ENCODE data around the gene SLC7A5. TPM values are rescaled to one million over a fixed set of nuclear protein-coding genes. Genes with fewer than 3 reads are reported as not detected.

The SLC7A5 gene
- total RNA-seq, 4 donors from 2014 or later, result 3.3 to 17.7 (median 4.3) TPM

DNA sequence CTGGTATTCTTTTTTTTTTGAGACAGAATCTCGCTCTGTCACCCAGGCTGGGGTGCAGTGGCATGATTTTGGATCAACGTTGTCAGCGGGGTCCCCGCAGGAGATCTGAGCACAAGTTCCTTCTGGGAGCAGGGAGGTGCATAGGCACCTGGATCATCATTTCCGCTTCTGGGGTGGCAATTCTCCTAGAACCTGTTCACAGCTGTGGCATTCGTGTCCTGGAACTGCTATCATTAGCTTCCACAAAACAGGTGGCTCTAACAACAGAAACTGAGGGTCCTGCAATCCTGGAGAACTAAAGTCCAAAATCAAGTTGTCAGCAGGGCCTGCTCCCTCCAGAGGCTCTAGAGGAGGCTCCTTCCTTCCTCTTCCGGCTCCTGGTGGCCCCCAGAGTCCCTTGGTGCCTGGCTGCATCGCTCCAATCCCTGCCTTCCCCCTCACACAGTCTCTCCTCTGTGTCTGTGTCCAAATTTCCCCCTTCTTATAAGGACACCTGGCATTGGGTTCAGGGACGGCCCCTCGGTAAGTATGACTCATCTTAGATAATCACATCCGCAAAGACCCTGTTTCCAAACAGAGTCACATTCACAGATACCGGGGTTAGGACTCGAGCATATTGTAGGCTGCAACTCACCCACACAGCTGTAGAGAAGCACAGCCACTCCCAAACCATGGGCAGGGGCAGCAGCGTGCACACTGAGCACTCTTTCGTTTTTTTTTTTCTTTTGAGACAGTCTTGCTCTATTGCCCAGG, 60.0 kb downstream of the SLC7A5 start:
- TF ChIP-seq POLR2AphosphoS5 (IDR thresholded peaks at IDR 0.05) (no peak), POLR2A (IDR thresholded peaks at IDR 0.05; ENCODE audit: low read depth) (no peak), CTCF (IDR thresholded peaks at IDR 0.05) (no peak), EP300 (IDR thresholded peaks at IDR 0.05) (no peak)
- peaks cover 0 to 31% (median 0%) of the 10 kb centered on the region in 4 donors for H3K27me3 ChIP-seq
- H3K27ac ChIP-seq (replicated peaks in 1 of 4), result no peak overlapping the region
- no peak for DNase-seq (ENCODE audit: extremely low spot score)
- no peak overlapping the region for H3K4me3 ChIP-seq
- intact Hi-C loops (cut with DNase I), result no loop called here
- H3K4me1 ChIP-seq, result peaks cover 15 to 16% (median 15%) of the 10 kb centered on the region in 4 donors
- 69% methylated on average over 15 of the region's 15 CpGs for WGBS
- H3K36me3 ChIP-seq, result no peaks in the 10 kb centered on the region
- H3K9me3 ChIP-seq, result no peaks in the 10 kb centered on the region

DNA sequence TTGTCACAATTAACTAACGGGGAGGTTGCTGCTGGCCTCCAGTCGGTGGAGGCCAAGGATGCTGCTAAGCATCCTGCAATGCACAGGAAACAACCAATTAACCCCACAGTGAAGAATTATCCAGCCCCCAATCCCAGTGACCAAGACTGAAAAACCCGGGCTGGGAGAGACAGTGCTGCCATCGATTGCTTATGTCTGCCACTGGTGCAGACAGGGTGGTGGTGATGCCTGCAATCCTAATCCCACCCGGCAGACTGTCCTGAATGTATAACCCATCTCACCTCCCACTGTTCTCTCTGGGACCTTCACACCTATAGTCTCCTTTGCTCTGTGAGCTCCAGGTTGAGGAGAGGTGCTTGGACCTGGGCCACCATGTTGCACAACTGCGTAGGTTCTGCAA, 61.2 kb downstream of the SLC7A5 start:
- peaks cover 15 to 16% (median 15%) of the 10 kb centered on the region in 4 donors for H3K4me1 ChIP-seq
- over 99% methylated on average over 6 of the region's 6 CpGs for WGBS
- intact Hi-C loops (cut with DNase I), result no loop called here
- no peak overlapping the region for H3K27ac ChIP-seq (replicated peaks in 1 of 4)
- H3K36me3 ChIP-seq, result no peaks in the 10 kb centered on the region
- DNase-seq (ENCODE audit: extremely low spot score), result no peak
- peaks cover 0 to 3% (median 0%) of the 10 kb centered on the region in 4 donors for H3K9me3 ChIP-seq
- no peak overlapping the region for H3K4me3 ChIP-seq
- H3K27me3 ChIP-seq, result peaks cover 0 to 31% (median 0%) of the 10 kb centered on the region in 4 donors
- TF ChIP-seq EP300 (IDR thresholded peaks at IDR 0.05), result no peak
- no peak for TF ChIP-seq POLR2A (IDR thresholded peaks at IDR 0.05; ENCODE audit: low read depth)
- TF ChIP-seq CTCF (IDR thresholded peaks at IDR 0.05), result no peak
- no peak for TF ChIP-seq POLR2AphosphoS5 (IDR thresholded peaks at IDR 0.05)

- WGBS, result 35% methylated on average over 18 of the region's 25 CpGs
- no peak for DNase-seq (ENCODE audit: extremely low spot score)
- TF ChIP-seq POLR2A (IDR thresholded peaks at IDR 0.05; ENCODE audit: low read depth) (no peak), POLR2AphosphoS5 (IDR thresholded peaks at IDR 0.05) (no peak), EP300 (IDR thresholded peaks at IDR 0.05) (no peak), CTCF (IDR thresholded peaks at IDR 0.05) (no peak)
- H3K4me3 ChIP-seq, result peak overlapping the region; percentile 31 to 43 (median 37)
- intact Hi-C loops (cut with DNase I), result no loop called here
- peaks cover 0 to 3% (median 0%) of the 10 kb centered on the region in 4 donors for H3K9me3 ChIP-seq
- H3K27ac ChIP-seq (replicated peaks in 1 of 4), result peak overlapping the region in 2 of 4 donors; percentile 24 to 30
- H3K4me1 ChIP-seq, result peaks cover 15 to 16% (median 15%) of the 10 kb centered on the region in 4 donors
- H3K27me3 ChIP-seq, result peaks cover 0 to 26% (median 0%) of the 10 kb centered on the region in 4 donors
- no peaks in the 10 kb centered on the region for H3K36me3 ChIP-seq
Observed at GRCh38 chr16:87806641-87807546, 62.4 kb downstream of the SLC7A5 start.

DNA sequence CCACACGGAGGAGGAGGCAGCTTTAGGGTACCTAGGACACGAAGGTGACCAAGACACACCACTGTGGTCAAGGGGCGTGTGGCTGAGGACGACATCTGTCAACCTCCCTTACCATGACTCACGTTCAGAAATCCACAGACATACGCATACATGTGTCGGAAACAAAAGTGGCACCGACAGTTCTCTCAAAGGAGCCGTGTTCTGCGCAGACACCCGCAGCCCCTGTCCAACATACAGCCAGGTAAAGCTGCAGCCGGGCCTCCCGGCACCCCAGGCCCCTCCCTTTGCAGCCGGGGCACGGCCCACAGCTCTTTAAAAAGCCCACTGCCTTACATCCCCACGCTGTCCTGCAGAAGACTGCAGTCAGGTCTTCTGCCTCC, 63.1 kb downstream of the SLC7A5 start:
- Histone ChIP-seq H3K27ac (replicated peaks in 1 of 4) (peak overlapping the region in 1 of 4 donors; percentile 24), H3K4me3 (peak overlapping the region; percentile 31 to 43 (median 37)), H3K9me3 (peaks cover 0 to 3% (median 0%) of the 10 kb centered on the region in 4 donors), H3K27me3 (peaks cover 0 to 26% (median 0%) of the 10 kb centered on the region in 4 donors), H3K36me3 (no peaks in the 10 kb centered on the region), H3K4me1 (peaks cover 15 to 16% (median 15%) of the 10 kb centered on the region in 4 donors)
- TF ChIP-seq POLR2A (IDR thresholded peaks at IDR 0.05; ENCODE audit: low read depth) (no peak), EP300 (IDR thresholded peaks at IDR 0.05) (no peak), POLR2AphosphoS5 (IDR thresholded peaks at IDR 0.05) (no peak), CTCF (IDR thresholded peaks at IDR 0.05) (no peak)
- no peak for DNase-seq (ENCODE audit: extremely low spot score)
- intact Hi-C loops (cut with DNase I), result no loop called here
- 71% methylated on average over 11 of the region's 16 CpGs for WGBS

All from esophagus muscularis mucosa (tissue), 4 donors.